HG02943 (cell line): ENCODE measurements around the gene LYRM2.

Source experiments
- ATAC-seq: cut with Tn5 transposase; IDR thresholded peaks from one replicate; pipeline ENCODE4 v1.9.1; 2021; ENCODE audit warnings: mild to moderate bottlenecking, low read depth, moderate library complexity; ENCODE audit not compliant: unreplicated experiment

LYRM2 gene

GRCh38 chr6:89563866-89564265 is 74.7 kb downstream of the LYRM2 start:
- ATAC-seq = no peak

GRCh38 chr6:89562093-89562973 is 76.2 kb downstream of the LYRM2 start:
- no peak for ATAC-seq

GRCh38 chr6:89559487-89559886 is 79.1 kb downstream of the LYRM2 start:
- ATAC-seq = no peak

- no peak for ATAC-seq
Observed at GRCh38 chr6:89555806-89556205, 82.7 kb downstream of the LYRM2 start.

GRCh38 chr6:89555031-89555430 is 83.5 kb downstream of the LYRM2 start:
- no peak for ATAC-seq

GRCh38 chr6:89554106-89554505 is 84.4 kb downstream of the LYRM2 start:
- no peak for ATAC-seq

GRCh38 chr6:89553431-89553830 is 85.1 kb downstream of the LYRM2 start:
- no peak for ATAC-seq

- ATAC-seq = no peak
Observed at GRCh38 chr6:89547281-89547680, 91.3 kb downstream of the LYRM2 start.

- ATAC-seq = peak; percentile 31
Observed at GRCh38 chr6:89542866-89543265, 95.7 kb downstream of the LYRM2 start.

GRCh38 chr6:89542081-89542857 is 96.3 kb downstream of the LYRM2 start:
- peak; percentile 66 for ATAC-seq

GRCh38 chr6:89539779-89540178 is 98.8 kb downstream of the LYRM2 start:
- no peak for ATAC-seq

- no peak for ATAC-seq
Observed at GRCh38 chr6:89536231-89536630, 102.3 kb downstream of the LYRM2 start.

- no peak for ATAC-seq
Observed at GRCh38 chr6:89530982-89531381, 107.6 kb downstream of the LYRM2 start.

GRCh38 chr6:89528866-89529265 is 109.7 kb downstream of the LYRM2 start:
- ATAC-seq = no peak

GRCh38 chr6:89527634-89528033 is 110.9 kb downstream of the LYRM2 start:
- no peak for ATAC-seq

- ATAC-seq = no peak
Observed at GRCh38 chr6:89526563-89526869, 112.0 kb downstream of the LYRM2 start.

- no peak for ATAC-seq
Observed at GRCh38 chr6:89525786-89526562, 112.6 kb downstream of the LYRM2 start.

GRCh38 chr6:89522778-89523177 is 115.8 kb downstream of the LYRM2 start:
- no peak for ATAC-seq

- ATAC-seq = no peak
Observed at GRCh38 chr6:89520736-89521135, 117.8 kb downstream of the LYRM2 start.

- ATAC-seq = no peak
Observed at GRCh38 chr6:89518352-89519055, 120.0 kb downstream of the LYRM2 start.
